ENCODE results near the gene BRD3.

Gene BRD3

DNA sequence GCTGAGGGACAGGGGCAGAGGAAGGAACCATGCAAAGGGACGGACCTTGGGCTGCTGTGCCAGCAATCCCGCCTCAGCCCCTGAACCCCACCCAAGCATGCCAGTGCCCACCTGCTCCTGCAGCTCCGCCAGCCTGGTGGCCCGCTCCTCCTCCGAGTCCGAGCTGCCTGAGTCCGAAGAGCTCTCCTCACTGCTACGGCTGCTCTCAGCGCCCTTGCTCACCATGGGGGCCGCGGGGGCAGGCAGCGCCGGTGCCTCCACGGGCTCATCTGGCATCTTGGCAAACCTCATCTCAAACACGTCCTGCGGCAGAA is 26.2 kb downstream of the BRD3 start:
- Histone ChIP-seq H3K4me1 (no peaks in the 10 kb centered on the region), H3K27me3 (no peaks in the 10 kb centered on the region), H3K4me3 (no peak overlapping the region), H3K9me3 (peaks cover 0 to 4% (median 0%) of the 10 kb centered on the region in 3 donors), H3K36me3 (peaks cover 67 to 96% (median 84%) of the 10 kb centered on the region in 3 donors), H3K27ac (no peak overlapping the region)
- intact Hi-C loops (cut with DNase I; ENCODE audit: low total_unique reads): no loop called here
- DNase-seq: no peak
- TF ChIP-seq, protein P1, sequence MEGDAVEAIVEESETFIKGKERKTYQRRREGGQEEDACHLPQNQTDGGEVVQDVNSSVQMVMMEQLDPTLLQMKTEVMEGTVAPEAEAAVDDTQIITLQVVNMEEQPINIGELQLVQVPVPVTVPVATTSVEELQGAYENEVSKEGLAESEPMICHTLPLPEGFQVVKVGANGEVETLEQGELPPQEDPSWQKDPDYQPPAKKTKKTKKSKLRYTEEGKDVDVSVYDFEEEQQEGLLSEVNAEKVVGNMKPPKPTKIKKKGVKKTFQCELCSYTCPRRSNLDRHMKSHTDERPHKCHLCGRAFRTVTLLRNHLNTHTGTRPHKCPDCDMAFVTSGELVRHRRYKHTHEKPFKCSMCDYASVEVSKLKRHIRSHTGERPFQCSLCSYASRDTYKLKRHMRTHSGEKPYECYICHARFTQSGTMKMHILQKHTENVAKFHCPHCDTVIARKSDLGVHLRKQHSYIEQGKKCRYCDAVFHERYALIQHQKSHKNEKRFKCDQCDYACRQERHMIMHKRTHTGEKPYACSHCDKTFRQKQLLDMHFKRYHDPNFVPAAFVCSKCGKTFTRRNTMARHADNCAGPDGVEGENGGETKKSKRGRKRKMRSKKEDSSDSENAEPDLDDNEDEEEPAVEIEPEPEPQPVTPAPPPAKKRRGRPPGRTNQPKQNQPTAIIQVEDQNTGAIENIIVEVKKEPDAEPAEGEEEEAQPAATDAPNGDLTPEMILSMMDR (IDR thresholded peaks at IDR 0.05): no peak

DNA sequence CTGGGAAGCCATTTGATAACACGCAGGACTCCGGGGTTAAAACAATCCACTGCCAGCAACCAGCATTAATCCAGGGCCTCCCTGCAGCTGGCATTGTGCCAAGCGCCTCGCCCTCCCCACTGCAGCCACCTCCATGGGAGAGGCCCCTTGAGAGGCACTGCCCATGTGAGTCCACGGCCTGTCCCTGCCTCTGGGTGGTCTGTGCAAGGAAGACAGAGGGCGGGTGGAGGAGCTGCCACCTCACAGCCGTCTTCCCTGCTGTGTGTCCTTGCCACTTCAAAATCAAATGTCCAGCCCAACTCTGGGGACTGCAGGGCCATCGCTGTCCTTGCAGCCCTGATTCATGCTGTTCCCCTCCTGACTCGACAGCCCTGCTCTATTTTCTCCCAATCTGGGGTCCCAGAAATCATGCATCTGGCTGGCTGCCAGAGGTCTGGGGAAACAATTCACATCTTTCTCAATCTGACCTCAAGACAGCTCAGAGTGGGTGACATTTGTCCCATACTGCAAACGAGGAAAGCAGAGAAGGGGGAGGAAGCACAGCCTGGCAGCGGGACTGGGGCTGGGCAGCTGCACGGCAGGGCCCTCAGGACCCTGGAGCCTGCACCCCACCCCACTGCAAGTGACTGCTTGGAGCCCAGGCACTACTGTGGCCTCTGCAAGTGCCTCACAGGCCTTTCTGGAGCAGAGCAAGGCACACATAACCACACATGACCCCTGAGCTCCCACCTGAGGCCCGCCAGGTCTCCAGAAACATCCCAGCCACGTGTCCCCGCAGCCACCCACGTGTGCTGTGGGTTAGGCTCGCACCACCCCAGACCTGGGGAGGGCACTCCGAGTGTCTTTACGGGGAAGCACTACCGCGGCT is 26.8 kb downstream of the BRD3 start:
- Histone ChIP-seq H3K27ac (no peak overlapping the region), H3K9me3 (peaks cover 0 to 4% (median 0%) of the 10 kb centered on the region in 3 donors), H3K4me3 (no peak overlapping the region), H3K27me3 (no peaks in the 10 kb centered on the region), H3K4me1 (no peaks in the 10 kb centered on the region), H3K36me3 (peaks cover 64 to 96% (median 84%) of the 10 kb centered on the region in 3 donors)
- intact Hi-C loops (cut with DNase I; ENCODE audit: low total_unique reads): no loop called here
- no peak for DNase-seq
- TF ChIP-seq, protein P1 (IDR thresholded peaks at IDR 0.05): no peak

DNA sequence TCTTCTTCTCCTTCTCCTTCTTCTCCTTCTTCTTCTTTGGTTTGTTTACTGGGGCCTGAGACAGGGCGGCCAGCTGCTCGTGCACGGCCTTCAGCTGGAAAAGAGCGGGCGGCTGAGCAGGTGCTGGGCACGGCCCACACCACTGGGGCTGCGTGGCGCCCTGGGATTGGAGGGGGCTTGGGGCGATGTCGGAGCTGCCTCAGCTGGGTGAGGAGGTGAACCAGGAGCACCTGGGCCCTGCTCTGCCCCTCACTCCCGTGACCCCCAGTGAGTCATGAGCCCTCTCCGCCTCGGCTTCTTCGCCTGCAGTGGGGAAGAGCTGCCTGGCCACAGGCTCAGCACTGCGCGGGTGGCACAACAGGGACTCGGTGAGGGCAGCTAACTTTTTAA is 27.7 kb downstream of the BRD3 start:
- no peak for DNase-seq
- peaks cover 0 to 4% (median 0%) of the 10 kb centered on the region in 3 donors for H3K9me3 ChIP-seq
- no peaks in the 10 kb centered on the region for H3K27me3 ChIP-seq
- H3K4me3 ChIP-seq: no peak overlapping the region
- no peaks in the 10 kb centered on the region for H3K4me1 ChIP-seq
- H3K36me3 ChIP-seq: peaks cover 65 to 96% (median 84%) of the 10 kb centered on the region in 3 donors
- TF ChIP-seq, protein P1 (IDR thresholded peaks at IDR 0.05): no peak
- no peak overlapping the region for H3K27ac ChIP-seq
- intact Hi-C loops (cut with DNase I; ENCODE audit: low total_unique reads): no loop called here

DNA sequence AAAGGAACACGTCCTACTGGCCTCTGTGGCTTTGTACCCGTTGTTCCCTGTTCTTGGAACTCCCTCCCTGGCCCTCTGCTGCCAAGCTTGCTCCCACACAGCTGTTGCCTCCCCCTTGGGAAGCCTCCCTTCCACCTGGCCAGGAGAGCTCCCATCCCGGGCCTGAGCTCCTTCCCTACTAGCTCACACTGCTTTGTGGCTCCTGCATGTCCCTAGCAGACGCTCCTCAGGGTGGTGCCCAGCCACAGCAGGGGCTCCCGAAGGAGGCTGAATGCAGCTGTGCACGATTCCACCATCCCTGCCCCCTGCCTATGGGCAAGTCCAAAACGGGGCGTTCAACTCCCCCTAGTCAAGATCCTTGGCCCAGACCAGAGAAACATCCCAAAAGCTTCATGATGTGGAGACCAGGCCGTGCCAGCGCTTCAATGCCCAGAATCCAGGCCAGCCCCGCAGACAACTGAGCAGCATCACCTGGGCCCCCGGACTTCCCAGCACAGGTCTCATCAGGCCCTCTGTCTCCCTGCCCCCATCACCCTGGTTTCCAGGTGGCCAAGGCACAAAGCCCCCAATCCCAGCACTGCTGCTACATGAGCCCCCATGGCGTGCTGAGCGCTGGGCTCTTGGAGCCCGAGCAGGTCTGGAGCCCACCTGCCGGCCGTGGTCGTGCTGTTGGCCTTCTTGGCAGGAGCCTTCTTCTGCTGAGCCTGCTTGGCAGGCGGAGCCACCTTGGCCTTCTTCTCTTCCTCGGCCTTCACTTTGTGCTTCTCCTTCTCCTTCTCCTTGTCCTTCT is 28.2 kb downstream of the BRD3 start:
- DNase-seq: no peak
- TF ChIP-seq, protein P1 (IDR thresholded peaks at IDR 0.05): no peak
- no peak overlapping the region for H3K27ac ChIP-seq
- intact Hi-C loops (cut with DNase I; ENCODE audit: low total_unique reads): no loop called here
- H3K27me3 ChIP-seq: no peaks in the 10 kb centered on the region
- H3K36me3 ChIP-seq: peaks cover 65 to 96% (median 84%) of the 10 kb centered on the region in 3 donors
- H3K4me3 ChIP-seq: no peak overlapping the region
- H3K9me3 ChIP-seq: peaks cover 0 to 4% (median 0%) of the 10 kb centered on the region in 3 donors
- no peaks in the 10 kb centered on the region for H3K4me1 ChIP-seq

DNA sequence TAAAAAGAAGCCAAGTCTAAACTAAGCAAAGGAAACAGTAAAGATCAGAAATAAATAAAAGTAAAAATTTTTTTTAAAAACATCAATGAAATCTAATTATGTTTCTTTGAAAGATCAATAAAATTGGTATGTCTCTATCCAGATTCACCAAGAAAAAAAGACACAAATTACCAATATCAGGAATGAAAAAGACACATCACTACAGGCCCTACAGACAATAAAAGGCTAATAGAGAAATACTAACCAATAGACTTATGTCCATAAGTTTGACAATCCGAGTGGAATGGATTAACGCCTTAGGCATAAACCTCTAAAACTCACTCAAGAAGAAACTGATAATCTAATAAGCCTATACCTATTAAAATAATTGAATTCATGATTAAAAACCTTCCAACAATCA is 30.2 kb downstream of the BRD3 start:
- Histone ChIP-seq H3K4me3 (no peak overlapping the region), H3K27me3 (no peaks in the 10 kb centered on the region), H3K27ac (no peak overlapping the region), H3K4me1 (no peaks in the 10 kb centered on the region), H3K36me3 (peaks cover 71 to 97% (median 88%) of the 10 kb centered on the region in 3 donors), H3K9me3 (peaks cover 0 to 4% (median 0%) of the 10 kb centered on the region in 3 donors)
- intact Hi-C loops (cut with DNase I; ENCODE audit: low total_unique reads): no loop called here
- no peak for DNase-seq
- TF ChIP-seq, protein P1 (IDR thresholded peaks at IDR 0.05): no peak
